ENCODE measurements around the gene POLE.

GRCh38 chr12:132703641-132704040, 16.5 kb upstream of the POLE start:
- TF ChIP-seq, protein P1, sequence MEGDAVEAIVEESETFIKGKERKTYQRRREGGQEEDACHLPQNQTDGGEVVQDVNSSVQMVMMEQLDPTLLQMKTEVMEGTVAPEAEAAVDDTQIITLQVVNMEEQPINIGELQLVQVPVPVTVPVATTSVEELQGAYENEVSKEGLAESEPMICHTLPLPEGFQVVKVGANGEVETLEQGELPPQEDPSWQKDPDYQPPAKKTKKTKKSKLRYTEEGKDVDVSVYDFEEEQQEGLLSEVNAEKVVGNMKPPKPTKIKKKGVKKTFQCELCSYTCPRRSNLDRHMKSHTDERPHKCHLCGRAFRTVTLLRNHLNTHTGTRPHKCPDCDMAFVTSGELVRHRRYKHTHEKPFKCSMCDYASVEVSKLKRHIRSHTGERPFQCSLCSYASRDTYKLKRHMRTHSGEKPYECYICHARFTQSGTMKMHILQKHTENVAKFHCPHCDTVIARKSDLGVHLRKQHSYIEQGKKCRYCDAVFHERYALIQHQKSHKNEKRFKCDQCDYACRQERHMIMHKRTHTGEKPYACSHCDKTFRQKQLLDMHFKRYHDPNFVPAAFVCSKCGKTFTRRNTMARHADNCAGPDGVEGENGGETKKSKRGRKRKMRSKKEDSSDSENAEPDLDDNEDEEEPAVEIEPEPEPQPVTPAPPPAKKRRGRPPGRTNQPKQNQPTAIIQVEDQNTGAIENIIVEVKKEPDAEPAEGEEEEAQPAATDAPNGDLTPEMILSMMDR (IDR thresholded peaks at IDR 0.05) = no peak
- TF ChIP-seq POLR2A (IDR thresholded peaks at IDR 0.05) = no peak

Measured in breast epithelium (tissue), 3 donors.